ENCODE results near the gene BRD8. TPM values are rescaled to one million over a fixed set of nuclear protein-coding genes. Genes with fewer than 3 reads are reported as not detected.

The BRD8 gene
- total and polyA plus RNA-seq, 2 experiments from 2014 or later = 45.8 to 117 TPM

DNA sequence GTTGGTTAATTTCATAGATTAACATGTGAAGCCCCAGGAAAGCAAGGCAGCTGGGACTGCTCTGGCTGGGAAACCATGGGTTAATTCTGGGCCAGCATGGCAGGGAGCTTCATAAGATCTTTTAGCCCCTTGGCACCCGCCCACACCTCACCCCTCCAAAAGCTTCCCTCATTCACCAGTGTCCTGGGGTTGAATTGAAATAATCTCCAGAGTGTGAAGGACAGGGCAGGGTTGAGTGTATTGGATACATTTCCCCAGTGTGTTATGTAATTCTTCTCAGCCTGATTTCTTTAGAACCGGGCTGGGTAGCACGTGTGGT lies 75.2 kb downstream of the BRD8 start:
- Histone ChIP-seq H3K27me3 (ENCODE audit: insufficient read depth) (peaks cover 55% of the 10 kb centered on the region), H3K4me2 (peak overlapping the region; percentile 61), H3K27ac (ENCODE audit: low read depth) (no peak overlapping the region), H4K20me1 (replicated peaks; ENCODE audit: insufficient read depth) (0 out of 2 replicates have a peak, but pooled peaks cover 3% of the 10 kb centered on the region), H3K79me2 (replicated peaks; ENCODE audit: insufficient read depth) (no peaks in the 10 kb centered on the region), H2AFZ (no peak overlapping the region), H3F3A (replicated peaks; ENCODE audit: low read depth) (no peaks in the 10 kb centered on the region), H3K4me3 (peak overlapping the region; percentile 13; the same call in 1 of the 2 replicates), H3K4me1 (ENCODE audit: insufficient read depth) (peaks cover 18% of the 10 kb centered on the region), H3K9me2 (ENCODE audit: insufficient read depth) (no peaks in the 10 kb centered on the region), H3K36me3 (ENCODE audit: insufficient read depth) (no peaks in the 10 kb centered on the region)
- H3K27me3 Mint-ChIP-seq (ENCODE audit: insufficient read depth, low read depth, poor library complexity) = peaks cover 40% of the 10 kb centered on the region
- no peak overlapping the region for H3K27ac Mint-ChIP-seq
- H3K4me1 Mint-ChIP-seq = peaks cover 24% of the 10 kb centered on the region
- no peak overlapping the region for H3K4me3 Mint-ChIP-seq
- no peaks in the 10 kb centered on the region; the same call in 2 of the 3 replicates for H3K36me3 Mint-ChIP-seq (ENCODE audit: low read depth)
- peak; percentile 47 for DNase-seq (ENCODE audit: low spot score)
- peak; percentile 90 for ATAC-seq
- TF ChIP-seq, protein P1, sequence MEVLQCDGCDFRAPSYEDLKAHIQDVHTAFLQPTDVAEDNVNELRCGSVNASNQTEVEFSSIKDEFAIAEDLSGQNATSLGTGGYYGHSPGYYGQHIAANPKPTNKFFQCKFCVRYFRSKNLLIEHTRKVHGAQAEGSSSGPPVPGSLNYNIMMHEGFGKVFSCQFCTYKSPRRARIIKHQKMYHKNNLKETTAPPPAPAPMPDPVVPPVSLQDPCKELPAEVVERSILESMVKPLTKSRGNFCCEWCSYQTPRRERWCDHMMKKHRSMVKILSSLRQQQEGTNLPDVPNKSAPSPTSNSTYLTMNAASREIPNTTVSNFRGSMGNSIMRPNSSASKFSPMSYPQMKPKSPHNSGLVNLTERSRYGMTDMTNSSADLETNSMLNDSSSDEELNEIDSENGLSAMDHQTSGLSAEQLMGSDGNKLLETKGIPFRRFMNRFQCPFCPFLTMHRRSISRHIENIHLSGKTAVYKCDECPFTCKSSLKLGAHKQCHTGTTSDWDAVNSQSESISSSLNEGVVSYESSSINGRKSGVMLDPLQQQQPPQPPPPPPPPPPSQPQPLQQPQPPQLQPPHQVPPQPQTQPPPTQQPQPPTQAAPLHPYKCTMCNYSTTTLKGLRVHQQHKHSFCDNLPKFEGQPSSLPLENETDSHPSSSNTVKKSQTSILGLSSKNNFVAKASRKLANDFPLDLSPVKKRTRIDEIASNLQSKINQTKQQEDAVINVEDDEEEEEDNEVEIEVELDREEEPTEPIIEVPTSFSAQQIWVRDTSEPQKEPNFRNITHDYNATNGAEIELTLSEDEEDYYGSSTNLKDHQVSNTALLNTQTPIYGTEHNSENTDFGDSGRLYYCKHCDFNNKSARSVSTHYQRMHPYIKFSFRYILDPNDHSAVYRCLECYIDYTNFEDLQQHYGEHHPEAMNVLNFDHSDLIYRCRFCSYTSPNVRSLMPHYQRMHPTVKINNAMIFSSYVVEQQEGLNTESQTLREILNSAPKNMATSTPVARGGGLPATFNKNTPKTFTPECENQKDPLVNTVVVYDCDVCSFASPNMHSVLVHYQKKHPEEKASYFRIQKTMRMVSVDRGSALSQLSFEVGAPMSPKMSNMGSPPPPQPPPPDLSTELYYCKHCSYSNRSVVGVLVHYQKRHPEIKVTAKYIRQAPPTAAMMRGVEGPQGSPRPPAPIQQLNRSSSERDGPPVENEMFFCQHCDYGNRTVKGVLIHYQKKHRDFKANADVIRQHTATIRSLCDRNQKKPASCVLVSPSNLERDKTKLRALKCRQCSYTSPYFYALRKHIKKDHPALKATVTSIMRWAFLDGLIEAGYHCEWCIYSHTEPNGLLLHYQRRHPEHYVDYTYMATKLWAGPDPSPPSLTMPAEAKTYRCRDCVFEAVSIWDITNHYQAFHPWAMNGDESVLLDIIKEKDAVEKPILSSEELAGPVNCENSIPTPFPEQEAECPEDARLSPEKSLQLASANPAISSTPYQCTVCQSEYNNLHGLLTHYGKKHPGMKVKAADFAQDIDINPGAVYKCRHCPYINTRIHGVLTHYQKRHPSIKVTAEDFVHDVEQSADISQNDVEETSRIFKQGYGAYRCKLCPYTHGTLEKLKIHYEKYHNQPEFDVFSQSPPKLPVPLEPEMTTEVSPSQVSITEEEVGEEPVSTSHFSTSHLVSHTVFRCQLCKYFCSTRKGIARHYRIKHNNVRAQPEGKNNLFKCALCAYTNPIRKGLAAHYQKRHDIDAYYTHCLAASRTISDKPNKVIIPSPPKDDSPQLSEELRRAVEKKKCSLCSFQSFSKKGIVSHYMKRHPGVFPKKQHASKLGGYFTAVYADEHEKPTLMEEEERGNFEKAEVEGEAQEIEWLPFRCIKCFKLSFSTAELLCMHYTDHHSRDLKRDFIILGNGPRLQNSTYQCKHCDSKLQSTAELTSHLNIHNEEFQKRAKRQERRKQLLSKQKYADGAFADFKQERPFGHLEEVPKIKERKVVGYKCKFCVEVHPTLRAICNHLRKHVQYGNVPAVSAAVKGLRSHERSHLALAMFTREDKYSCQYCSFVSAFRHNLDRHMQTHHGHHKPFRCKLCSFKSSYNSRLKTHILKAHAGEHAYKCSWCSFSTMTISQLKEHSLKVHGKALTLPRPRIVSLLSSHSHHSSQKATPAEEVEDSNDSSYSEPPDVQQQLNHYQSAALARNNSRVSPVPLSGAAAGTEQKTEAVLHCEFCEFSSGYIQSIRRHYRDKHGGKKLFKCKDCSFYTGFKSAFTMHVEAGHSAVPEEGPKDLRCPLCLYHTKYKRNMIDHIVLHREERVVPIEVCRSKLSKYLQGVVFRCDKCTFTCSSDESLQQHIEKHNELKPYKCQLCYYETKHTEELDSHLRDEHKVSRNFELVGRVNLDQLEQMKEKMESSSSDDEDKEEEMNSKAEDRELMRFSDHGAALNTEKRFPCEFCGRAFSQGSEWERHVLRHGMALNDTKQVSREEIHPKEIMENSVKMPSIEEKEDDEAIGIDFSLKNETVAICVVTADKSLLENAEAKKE (CRISPR knock-in tag; IDR thresholded peaks at IDR 0.05) = no peak
- TF ChIP-seq, protein P2, sequence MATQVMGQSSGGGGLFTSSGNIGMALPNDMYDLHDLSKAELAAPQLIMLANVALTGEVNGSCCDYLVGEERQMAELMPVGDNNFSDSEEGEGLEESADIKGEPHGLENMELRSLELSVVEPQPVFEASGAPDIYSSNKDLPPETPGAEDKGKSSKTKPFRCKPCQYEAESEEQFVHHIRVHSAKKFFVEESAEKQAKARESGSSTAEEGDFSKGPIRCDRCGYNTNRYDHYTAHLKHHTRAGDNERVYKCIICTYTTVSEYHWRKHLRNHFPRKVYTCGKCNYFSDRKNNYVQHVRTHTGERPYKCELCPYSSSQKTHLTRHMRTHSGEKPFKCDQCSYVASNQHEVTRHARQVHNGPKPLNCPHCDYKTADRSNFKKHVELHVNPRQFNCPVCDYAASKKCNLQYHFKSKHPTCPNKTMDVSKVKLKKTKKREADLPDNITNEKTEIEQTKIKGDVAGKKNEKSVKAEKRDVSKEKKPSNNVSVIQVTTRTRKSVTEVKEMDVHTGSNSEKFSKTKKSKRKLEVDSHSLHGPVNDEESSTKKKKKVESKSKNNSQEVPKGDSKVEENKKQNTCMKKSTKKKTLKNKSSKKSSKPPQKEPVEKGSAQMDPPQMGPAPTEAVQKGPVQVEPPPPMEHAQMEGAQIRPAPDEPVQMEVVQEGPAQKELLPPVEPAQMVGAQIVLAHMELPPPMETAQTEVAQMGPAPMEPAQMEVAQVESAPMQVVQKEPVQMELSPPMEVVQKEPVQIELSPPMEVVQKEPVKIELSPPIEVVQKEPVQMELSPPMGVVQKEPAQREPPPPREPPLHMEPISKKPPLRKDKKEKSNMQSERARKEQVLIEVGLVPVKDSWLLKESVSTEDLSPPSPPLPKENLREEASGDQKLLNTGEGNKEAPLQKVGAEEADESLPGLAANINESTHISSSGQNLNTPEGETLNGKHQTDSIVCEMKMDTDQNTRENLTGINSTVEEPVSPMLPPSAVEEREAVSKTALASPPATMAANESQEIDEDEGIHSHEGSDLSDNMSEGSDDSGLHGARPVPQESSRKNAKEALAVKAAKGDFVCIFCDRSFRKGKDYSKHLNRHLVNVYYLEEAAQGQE (IDR thresholded peaks at IDR 0.05; ENCODE audit: unreplicated experiment) = no peak
- TF ChIP-seq, protein P3, sequence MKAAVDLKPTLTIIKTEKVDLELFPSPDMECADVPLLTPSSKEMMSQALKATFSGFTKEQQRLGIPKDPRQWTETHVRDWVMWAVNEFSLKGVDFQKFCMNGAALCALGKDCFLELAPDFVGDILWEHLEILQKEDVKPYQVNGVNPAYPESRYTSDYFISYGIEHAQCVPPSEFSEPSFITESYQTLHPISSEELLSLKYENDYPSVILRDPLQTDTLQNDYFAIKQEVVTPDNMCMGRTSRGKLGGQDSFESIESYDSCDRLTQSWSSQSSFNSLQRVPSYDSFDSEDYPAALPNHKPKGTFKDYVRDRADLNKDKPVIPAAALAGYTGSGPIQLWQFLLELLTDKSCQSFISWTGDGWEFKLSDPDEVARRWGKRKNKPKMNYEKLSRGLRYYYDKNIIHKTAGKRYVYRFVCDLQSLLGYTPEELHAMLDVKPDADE (IDR thresholded peaks at IDR 0.05) = no peak
- no peak for TF ChIP-seq CREB1 (CRISPR knock-in tag; IDR thresholded peaks at IDR 0.05; ENCODE audit: low read depth)
- H3K9me3 Mint-ChIP-seq = peaks cover 4% of the 10 kb centered on the region; the same call in 1 of the 3 replicates
